HG03064 (cell line): ENCODE results near the gene CPZ.

Experiments used
- ATAC-seq: cut with Tn5 transposase; IDR thresholded peaks from one replicate; pipeline ENCODE4 v1.9.1; 2021; ENCODE audit warnings: low read depth; ENCODE audit not compliant: unreplicated experiment

Gene CPZ

DNA sequence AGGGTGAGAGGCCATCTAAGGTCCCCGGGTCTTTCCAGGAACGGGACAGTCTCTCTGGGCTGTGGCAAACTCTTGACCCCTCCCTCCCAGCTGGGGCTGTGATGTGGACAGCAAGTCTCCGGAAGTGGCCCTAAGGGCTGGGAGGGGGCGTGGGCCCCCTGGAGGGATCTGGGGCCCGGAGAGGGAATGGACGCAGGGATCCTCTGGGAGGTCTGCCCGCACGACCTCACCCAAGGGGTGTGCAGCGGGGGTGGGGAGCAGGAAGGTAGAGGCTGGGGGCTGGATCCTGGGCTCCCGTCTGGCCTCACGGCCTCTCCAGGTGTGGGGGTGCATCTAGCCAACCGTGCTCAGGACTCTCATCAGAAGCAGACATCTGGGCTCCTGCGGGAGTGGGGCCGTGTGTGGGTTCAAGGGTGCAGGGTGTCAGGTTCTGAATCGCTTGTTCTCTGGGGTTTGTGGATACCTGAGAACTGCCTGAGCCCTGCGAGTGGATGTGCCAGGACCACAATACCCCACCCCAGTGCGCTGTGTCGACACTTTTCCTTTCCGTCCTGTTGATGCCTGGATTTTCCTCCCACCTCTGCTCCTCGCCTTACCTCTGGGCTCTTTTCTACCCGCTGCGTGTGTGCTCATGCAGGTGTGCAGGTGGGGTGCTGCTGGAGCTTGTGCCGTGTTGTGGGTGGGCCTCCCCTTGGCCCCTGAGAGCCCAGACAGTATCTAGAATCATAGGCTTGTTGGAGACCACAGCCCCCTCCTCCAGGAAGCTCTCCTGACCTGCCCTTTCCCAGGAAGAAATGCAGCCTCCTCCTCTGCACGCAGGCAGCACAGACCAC lies 915 bp downstream of the CPZ start:
- ATAC-seq: no peak

DNA sequence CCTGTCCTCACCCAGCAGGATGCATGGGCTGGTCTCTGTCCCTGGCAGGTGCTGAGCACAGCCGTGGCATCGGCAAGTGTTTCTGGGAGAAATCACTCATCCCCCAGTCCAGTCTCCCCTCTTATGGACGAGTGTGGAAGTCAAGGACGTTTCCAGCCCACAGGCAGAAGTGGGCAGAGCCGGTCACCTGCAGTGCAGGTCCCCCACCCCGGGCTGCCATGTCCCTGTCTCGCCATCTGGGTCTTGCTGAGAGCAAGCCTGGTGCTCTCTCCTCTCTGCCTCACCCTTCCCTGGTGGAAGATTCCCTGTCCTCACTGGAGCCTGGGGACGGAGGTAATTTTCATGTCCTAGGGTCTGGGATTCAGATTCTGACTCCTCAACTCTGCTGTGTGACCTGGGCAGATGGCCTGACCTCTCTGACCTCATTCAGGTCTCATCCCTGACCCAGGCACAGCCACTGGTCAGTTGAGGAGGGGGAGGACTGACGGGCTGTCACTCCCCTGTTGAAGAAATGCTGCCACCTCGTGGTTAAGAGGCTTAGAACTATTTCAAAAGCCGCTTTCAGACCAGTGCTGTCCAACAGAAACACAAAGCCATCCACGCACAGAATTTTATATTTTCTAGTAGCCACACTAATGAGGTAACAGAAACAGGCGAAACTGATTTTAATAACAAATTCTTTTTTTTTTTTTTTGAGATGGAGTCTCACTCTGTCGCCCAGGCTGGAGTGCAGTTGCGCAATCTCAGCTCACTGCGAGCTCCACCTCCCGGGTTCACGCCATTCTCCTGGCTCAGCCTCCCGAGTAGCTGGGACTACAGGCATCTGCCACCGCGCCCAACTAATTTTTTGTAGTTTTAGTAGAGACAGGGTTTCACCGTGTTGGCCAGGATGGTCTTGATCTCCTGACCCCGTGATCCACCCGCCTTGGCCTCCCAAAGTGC lies 1.8 kb downstream of the CPZ start:
- ATAC-seq: no peak

DNA sequence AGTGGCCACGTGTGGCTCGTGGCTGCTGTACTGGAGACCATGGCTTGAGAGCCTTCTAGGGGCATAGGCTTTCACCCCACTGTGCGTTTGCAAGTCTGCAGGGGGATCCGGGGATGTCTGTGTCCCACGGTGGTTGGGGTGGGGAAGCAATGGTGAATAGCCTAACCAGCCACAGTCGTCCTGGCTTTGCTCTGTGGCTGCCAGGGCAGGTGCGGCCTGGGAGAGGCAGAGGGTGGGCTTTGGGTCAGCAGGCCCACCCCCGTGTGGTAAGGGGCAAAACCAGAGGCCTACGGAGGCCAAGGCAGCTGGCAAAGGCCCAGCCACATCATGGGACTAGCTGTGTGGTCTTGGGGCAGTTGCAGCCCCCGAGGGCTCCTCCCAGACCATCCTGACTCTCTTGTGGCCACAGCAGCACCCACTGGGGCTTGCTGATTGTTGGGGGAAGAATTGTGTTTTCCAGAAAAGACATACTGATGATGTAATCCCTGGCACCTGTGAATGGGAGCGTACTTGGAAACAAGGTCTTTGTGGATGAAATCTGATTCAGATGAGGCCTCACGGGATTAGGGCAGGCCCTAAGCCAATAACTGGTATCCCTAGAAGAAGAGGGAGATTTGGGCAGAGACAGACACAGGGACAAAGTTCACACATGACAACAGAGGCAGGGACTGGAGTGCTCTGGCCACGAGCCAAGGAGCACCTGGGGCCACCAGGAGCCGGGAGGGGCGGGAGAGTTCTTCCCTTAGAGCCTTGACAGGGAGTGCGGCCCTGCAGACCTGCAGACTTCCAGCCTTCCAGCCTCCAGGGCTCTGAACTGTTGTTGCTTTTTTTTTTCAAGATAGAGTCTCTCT lies 2.9 kb downstream of the CPZ start:
- ATAC-seq: no peak

DNA sequence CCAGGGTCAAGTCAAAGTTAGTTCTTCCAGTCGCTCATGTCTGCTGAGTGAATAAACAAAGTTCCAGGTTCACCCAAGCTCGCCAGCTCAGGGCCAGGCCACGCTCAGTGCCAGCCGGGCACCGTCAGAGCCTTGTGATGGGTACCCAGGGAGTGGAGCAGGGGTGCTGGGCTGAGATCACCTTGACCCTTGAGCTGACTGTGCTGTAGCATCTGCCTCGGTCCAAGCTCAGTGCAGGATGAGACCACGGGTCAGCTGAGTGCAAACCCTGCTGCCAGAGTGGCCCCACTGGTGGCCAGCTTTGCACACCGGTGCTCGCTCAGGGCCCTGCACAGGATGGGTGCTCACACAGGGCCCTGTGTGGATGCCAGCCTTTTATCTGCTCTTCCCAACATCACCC lies 4.3 kb downstream of the CPZ start:
- no peak for ATAC-seq

DNA sequence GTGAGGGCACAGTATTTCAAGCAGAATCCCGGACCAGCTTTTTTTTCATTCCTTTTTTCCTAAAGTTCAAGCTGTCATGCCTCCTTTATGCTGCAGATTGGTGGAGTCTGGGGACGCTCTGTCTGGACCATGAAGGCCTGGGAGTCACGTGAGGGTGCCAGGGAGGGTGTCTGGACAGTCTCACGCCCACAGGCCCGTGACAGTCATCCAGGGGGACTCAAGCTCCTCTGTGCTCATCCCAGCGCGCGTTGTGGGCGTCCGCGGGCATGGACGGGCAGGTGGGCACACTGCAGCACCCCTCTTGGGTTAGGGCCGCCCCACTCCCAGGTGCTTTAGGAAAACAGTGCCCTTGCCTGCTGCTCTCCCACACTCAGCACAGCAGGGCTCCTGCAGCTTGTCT lies 4.8 kb downstream of the CPZ start:
- ATAC-seq: no peak

DNA sequence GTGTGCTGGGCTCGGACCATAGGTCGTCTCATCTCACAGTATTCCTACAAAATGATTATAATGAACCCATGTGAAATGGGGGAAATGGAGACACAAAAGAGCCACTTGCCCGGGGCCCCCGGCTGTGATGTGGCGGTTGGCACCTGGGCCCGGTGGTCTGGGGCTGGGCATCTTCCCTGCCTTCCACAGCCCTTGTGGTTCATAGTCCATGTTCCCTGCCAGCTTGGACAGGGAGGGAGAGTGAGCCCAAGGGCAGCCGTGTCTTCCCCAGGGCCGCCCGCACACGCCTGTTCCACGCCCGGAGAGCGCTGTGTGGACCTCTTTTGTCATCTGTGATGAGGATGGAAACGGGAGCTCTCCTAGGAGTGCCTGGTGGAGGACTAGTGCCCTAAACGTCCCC lies 5.2 kb downstream of the CPZ start:
- ATAC-seq: no peak

DNA sequence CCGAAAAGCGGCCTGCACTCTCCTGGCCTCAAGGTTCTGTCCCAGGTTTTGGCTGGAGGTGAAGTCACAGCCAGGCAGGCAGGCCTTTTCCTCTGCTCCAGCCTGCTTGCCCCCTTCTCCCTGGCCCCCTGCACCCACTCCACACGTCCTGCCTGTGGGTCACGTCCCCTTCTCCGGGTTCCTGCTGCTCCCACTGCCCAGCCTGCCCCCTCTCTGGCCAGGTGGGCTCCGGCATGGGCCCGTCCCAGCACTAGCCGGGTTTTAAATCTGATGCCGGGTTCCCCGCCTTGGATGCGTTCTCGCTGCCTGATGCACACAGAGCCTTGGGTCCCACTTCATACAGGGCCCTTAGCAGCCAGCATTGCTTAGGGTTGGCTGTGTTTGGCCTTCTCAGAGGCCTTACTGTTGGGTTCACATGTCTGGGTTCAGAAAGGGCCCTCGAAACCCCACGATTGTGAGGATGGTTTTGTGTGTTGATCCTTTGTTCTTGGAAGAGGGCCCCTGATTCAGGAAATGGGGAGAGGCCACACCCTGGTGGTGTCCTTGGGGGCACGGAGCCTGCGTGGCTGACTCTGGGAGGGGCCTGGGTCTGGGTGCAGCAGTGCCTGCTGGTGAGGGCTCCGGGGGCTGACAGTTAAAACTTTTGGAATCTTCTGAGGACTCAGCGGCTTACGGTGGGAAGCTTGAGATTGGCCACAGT lies 6.0 kb downstream of the CPZ start:
- ATAC-seq: no peak

DNA sequence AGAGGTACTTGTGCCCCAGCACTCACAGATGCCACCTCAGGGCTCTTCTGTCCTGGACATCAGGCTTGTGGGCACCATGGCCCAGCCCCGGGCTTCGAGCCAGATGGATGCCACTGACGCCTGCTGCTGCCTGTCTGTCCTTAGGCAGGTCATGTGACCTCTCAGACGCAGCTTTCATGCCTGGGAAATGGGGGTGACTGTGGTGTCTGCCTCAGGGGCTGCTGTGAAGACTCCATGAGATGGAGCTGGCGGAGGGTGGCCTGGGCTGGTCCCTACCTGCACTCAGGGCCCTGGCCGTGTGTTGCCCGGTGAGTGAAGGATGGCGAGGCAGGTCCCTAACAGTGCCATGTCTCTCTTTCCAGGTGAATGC lies 6.5 kb downstream of the CPZ start:
- no peak for ATAC-seq

DNA sequence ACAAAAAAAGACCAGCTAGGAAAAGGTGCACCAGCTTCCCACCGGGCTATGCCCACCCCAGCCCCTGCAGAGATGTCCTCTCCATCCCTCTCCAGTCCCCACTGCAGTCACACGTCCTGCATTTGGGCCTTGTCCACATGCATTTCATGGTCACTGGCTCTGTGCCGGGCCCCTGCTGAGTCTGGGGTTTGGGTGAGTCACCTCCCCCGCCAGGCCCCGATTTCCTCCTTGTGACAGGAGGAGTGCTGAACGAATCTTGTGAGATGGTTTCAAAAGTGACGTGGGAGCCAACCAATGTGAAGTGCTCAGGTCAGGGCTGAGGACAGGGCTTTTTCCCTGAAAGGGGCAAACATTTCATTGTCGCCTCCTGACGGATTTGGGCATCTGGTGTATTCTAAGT lies 7.1 kb downstream of the CPZ start:
- no peak for ATAC-seq

DNA sequence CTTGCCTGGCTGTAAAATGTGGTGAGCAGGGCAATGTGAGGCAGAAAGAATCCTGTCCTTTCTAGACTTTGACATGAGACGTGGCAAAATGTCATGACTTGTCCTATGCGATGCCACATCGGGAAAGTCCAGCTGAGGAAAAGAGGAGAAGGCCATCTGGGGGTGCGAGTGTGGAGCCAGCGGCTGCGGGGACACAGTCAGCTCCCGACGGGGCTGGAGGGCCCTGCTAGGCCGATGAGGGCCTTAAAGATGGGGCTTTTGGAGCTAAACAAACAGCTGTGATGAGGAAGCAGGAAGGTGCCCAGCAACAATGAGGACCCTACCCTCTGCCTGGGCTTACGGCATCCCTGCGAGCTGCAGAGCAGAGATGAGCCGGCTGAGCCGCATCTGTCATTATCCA lies 7.7 kb downstream of the CPZ start:
- ATAC-seq: no peak

DNA sequence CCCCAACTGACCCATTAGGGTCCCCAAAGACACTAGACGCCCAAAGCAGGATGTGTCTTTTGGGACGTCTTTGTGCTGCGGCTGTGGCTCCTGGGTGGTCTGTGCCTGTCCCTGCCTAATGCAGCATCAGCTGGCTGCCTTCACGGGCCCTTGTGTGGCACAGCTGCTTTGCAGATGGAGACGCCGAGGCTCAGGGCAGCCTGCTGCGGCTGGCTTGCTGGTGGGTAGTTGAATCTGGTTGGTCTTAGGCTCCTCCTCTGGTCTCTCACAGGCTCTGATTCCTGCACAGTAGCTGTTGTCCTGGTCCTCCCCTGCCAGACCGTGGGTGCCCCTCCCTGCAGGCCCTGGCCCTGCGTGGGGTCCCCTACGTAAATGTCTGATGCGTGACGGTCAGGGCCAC lies 8.1 kb downstream of the CPZ start:
- no peak for ATAC-seq

DNA sequence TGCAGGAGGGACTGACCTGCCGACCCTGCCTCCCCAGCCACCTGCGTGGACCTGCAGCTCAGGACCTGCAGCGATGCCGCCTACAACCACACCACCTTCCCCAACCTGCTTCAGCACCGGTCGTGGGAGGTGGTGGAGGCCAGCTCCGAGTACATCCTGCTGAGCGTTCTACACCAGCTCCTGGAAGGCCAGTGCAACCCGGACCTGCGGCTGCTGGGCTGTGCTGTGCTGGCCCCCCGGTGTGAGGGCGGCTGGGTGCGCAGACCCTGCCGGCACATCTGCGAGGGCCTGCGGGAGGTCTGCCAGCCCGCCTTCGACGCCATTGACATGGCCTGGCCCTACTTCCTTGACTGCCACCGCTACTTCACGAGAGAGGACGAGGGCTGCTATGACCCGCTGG lies 8.5 kb downstream of the CPZ start:
- no peak for ATAC-seq

DNA sequence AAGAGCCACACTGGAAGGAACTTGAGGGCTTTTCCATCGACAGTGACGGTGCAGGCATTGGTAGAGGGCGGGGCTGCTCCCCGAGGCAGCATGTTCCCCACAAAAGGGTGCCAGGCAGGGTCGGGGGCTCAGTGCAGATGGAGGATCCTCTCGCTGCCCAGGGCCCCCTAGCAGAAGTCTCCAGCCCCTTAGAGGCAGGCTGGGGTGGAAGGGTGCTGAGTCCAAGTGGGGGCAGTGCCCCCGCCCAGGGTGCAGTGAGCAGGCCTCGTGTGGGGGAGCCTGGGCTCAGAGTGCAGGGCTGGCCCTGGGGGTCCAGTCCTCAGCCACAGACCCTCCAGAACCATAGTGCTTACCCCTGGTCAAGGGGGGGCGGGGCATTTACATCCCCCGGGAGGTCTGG lies 9.0 kb downstream of the CPZ start:
- no peak for ATAC-seq

DNA sequence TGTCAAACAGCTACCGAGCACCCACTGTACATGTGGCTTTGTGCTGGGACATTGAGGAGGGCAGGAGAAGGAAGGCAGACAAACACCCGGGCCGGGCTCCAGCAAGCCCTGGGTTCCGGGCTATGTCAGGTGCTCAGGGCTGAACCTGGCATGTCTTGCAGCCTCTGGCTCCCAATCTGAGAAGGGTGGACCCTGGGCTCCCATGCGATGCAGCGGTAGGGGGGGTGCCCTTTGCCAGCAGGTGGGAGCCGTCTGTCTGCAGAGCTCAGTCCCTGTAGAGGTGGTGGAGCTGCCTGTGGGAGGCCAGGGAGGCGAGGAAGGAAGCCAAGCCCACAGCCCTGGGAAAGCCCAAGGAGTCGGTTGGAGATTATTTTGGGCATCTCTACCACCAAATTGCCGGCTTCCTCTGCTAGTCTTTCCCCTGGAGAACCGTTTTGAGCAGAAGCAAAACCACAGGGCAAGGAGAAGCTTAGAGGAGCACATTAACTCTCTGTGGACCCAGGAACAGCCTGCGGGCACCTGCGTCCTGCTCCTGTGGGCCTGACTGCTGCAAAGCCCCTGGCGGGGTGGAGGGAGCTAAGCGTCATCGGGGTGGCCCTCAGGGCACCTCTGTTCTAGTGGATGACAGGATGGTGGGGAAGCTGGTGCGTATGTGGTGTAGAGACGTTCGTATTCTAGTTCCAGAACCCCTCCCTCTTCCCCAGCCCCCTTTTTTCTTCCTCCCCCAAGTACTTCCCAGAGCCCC lies 10.3 kb downstream of the CPZ start:
- ATAC-seq: no peak

DNA sequence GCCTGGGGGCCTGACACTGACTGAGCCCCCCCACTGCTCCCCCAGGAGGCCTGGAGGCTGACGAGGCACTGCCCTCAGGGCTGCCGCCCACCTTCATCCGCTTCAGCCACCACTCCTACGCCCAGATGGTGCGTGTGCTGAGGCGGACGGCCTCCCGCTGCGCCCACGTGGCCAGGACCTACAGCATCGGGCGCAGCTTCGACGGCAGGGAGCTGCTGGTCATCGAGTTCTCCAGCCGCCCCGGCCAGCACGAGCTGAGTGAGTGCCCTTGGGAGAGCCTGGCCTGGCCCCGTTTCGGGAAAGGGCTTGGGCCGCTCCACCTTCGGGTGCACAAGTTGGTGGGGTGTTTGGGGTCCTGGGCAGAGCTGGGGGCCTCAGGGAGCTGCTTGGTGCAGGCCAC lies 11.4 kb downstream of the CPZ start:
- no peak for ATAC-seq

DNA sequence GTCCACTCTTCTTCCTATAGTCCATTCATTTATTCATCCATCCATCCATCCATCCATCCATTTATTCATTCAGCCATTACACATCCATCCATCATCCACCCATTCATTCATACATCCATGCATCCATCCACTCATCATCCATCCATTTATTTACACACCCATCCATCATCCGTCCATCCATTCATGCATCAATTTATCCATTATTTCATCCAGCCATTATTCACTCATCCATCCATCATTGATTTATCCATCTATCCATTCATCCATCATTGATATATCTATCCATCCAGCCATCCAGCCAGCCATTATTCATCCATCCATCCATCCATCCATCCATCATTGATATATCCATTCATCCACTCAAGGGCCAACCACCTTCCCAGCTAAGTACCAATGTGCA lies 12.7 kb downstream of the CPZ start:
- no peak for ATAC-seq

DNA sequence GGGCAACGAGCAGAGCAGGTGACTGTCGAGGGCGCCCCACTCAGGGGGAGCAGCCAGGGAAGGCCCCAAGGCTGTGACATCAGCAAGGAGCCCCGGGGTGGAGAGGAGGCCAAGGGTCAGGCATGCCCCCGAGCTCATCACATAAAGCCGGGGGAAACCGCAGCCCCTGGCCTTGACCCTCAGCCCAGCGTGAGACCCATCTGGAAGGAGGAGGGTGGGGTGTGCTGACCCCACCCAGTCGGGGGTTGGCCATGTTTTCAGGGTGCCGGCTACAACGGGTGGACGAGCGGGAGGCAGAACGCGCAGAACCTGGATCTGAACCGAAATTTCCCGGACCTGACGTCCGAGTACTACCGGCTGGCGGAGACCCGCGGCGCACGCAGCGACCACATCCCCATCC lies 13.9 kb downstream of the CPZ start:
- no peak for ATAC-seq

DNA sequence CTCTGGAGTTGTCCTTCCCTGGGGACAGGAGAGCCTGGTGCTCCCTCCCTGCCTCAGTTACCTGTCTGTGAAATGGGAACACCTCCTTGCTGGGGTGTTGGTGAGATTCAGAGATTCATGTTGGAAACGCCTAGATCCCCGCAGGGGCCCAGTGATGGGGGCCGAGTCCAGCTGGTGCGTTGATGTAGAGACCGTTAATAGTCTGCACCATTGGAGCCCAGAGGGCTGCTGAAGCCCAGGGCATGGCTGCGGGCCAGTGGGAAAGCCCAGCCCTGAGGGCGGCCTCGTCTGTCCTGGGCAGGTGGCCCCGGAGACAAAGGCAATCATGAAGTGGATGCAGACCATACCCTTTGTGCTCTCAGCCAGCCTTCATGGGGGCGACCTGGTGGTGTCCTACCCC lies 14.4 kb downstream of the CPZ start:
- no peak for ATAC-seq

DNA sequence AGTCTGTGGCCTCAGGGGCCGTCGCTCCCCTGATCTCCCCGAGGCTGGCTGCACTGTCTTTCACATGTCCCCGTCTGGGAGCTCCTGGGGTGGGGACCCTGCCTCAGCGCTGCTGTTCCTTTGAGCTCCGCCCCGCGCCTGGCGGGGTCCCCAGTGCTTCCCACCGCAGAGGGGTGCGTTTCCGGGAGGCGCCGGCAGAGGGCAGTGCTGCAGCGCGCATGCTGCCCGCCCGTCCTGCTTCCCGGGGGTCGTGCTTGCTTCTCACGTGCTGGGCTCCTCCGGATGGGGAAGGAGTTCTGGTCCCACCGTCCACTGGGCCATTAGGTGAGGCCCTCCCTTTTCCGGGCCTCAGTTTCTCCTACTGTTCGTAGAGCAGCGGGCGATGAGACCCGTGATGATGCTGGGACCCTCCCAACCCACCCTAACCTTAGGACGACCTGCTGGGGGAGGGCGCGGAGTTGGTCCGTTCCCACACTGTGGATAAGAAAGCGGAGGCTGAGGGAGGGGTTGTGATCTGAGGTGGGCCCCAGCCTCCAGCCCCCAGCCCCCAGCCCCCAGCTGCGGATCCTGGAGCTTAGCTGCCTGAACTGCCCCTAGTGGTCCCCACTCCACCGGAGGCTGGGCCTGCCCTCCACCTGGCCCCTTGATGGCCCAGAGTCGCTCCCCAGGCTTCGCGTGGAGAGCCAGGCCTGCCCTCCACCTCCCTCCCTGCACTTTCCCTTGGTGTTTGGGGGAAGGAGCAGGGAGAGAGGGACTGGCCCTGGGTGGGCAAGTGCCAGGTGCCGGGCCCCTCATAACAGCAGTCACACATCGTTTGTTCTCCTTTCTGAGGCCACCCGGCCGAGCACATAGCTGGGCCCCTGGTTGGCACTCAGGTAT lies 15.3 kb downstream of the CPZ start:
- ATAC-seq: no peak
